Glutamatergic neuron (in vitro differentiated cells): Measurements from ENCODE around the gene FBLN1. TPM values are rescaled to one million over a fixed set of nuclear protein-coding genes. Genes with fewer than 3 reads are reported as not detected.
"Not testable (repeated sequence)": the region's sequence is repeated elsewhere in the genome, so short reads cannot be mapped to it uniquely, and the experiment has no call there.

Experiments
- DNase-seq: peaks from one replicate; pipeline ENCODE4 v3.0.0; 2022
- H3K27ac Mint-ChIP-seq: one replicate; pipeline ENCODE4 v1.8.0; 2020; ENCODE audit warnings: mild to moderate bottlenecking, mixed read lengths, inconsistent platforms; ENCODE audit not compliant: unreplicated experiment
- H3K27me3 Mint-ChIP-seq: one replicate; pipeline ENCODE4 v1.8.0; 2020; ENCODE audit warnings: mild to moderate bottlenecking, moderate library complexity, mixed read lengths, inconsistent platforms; ENCODE audit not compliant: unreplicated experiment
- H3K36me3 Mint-ChIP-seq: one replicate; pipeline ENCODE4 v1.8.0; 2020; ENCODE audit warnings: mild to moderate bottlenecking, mixed read lengths, inconsistent platforms; ENCODE audit not compliant: unreplicated experiment
- H3K4me1 Mint-ChIP-seq: one replicate; pipeline ENCODE4 v1.8.0; 2020; ENCODE audit warnings: mild to moderate bottlenecking, low read depth, mixed read lengths, inconsistent platforms; ENCODE audit not compliant: unreplicated experiment
- H3K4me3 Mint-ChIP-seq: one replicate; pipeline ENCODE4 v1.8.0; 2020; ENCODE audit warnings: mild to moderate bottlenecking, mixed read lengths, inconsistent platforms; ENCODE audit not compliant: unreplicated experiment
- H3K9me3 Mint-ChIP-seq: one replicate; pipeline ENCODE4 v1.8.0; 2020; ENCODE audit warnings: mild to moderate bottlenecking, moderate library complexity, mixed read lengths, inconsistent platforms; ENCODE audit not compliant: unreplicated experiment
- CTCF ChIP-seq: fragments of 200-600 bp; sonication (generic); IDR thresholded peaks from one replicate; pipeline ENCODE4 v1.5.0; 2021; ENCODE audit not compliant: partially characterized antibody, unreplicated experiment
- total RNA-seq: library from RNA; stranded (reverse); fragmentation: NEBNext Ultra II Directional; extraction: Animal tissue kit (Norgen Biotek cat#: 25700); gene quantifications from one replicate; pipeline ENCODE4 v1.2.1, GENCODE V29; 2021; ENCODE audit not compliant: unreplicated experiment

FBLN1 gene
- total RNA-seq, 1 donor from 2014 or later, result 184 TPM

- H3K27ac Mint-ChIP-seq, result no peak overlapping the region
- TF ChIP-seq CTCF, result no peak
- H3K36me3 Mint-ChIP-seq, result peaks cover 5% of the 10 kb centered on the region
- H3K9me3 Mint-ChIP-seq, result peaks cover 3% of the 10 kb centered on the region
- peaks cover 11% of the 10 kb centered on the region for H3K27me3 Mint-ChIP-seq
- no peak for DNase-seq
- H3K4me1 Mint-ChIP-seq, result peaks cover 17% of the 10 kb centered on the region
- H3K4me3 Mint-ChIP-seq, result no peak overlapping the region
Observed at GRCh38 chr22:45600790-45601730, 98.4 kb downstream of the FBLN1 start.

GRCh38 chr22:45602004-45602733 is 99.5 kb downstream of the FBLN1 start:
- Mint-ChIP-seq H3K36me3 (peaks cover 5% of the 10 kb centered on the region), H3K9me3 (peaks cover 5% of the 10 kb centered on the region), H3K4me3 (no peak overlapping the region), H3K27ac (no peak overlapping the region), H3K4me1 (peaks cover 17% of the 10 kb centered on the region), H3K27me3 (peaks cover 11% of the 10 kb centered on the region)
- TF ChIP-seq CTCF, result no peak
- DNase-seq, result no peak

GRCh38 chr22:45602824-45603595 is 100.3 kb downstream of the FBLN1 start:
- Mint-ChIP-seq H3K36me3 (peaks cover 5% of the 10 kb centered on the region), H3K4me1 (peaks cover 17% of the 10 kb centered on the region), H3K4me3 (peak overlapping the region; percentile 38), H3K27ac (no peak overlapping the region), H3K9me3 (peaks cover 5% of the 10 kb centered on the region), H3K27me3 (peaks cover 11% of the 10 kb centered on the region)
- no peak for DNase-seq
- no peak for TF ChIP-seq CTCF

GRCh38 chr22:45603619-45604018 is 100.9 kb downstream of the FBLN1 start:
- TF ChIP-seq CTCF, result no peak
- Mint-ChIP-seq H3K27ac (no peak overlapping the region), H3K4me1 (peaks cover 17% of the 10 kb centered on the region), H3K4me3 (no peak overlapping the region), H3K36me3 (peaks cover 5% of the 10 kb centered on the region), H3K9me3 (peaks cover 5% of the 10 kb centered on the region), H3K27me3 (peaks cover 11% of the 10 kb centered on the region)
- no peak for DNase-seq

- not testable (repeated sequence) for H3K27me3 Mint-ChIP-seq, H3K9me3 Mint-ChIP-seq, H3K4me3 Mint-ChIP-seq, H3K27ac Mint-ChIP-seq, DNase-seq, H3K36me3 Mint-ChIP-seq
- peaks cover 16% of the 10 kb centered on the region for H3K4me1 Mint-ChIP-seq
Observed at GRCh38 chr22:45608045-45608444, 105.4 kb downstream of the FBLN1 start.
